Activated CD8-positive, alpha-beta T cell treated with anti-CD3 and anti-CD28 coated beads for 36 hours (primary cell): Measurements from ENCODE around the gene TSPAN11. TPM values are rescaled to one million over a fixed set of nuclear protein-coding genes. Genes with fewer than 3 reads are reported as not detected.
"Not testable (repeated sequence)": the region's sequence is repeated elsewhere in the genome, so short reads cannot be mapped to it uniquely, and the experiment has no call there.

Experiments used
- ATAC-seq: fragments of 200-7000 bp; cut with Tn5 transposase; one replicate; pipeline ENCODE4 v1.10.0; 2021; ENCODE audit warnings: mild to moderate bottlenecking, moderate library complexity
- CTCF ChIA-PET: fragments of 350-600 bp; sonication (Branson Sonifier 250); formaldehyde crosslinking; loops from one replicate; lab custom pipeline; 2021; ENCODE audit warnings: antibody characterized with exemption; lab: Charles Lee
- POLR2A ChIA-PET: fragments of 350-600 bp; sonication (Branson Sonifier 250); formaldehyde crosslinking; loops from one replicate; lab custom pipeline; 2021; ENCODE audit warnings: antibody characterized with exemption; lab: Charles Lee
- DNase-seq: peaks from one replicate; pipeline ENCODE4 v3.0.0-alpha.2; 2020
- H3K27ac Mint-ChIP-seq: one replicate; pipeline ENCODE4 v1.8.0; 2021; ENCODE audit warnings: mild to moderate bottlenecking, mixed read lengths
- H3K27me3 Mint-ChIP-seq: one replicate; pipeline ENCODE4 v1.8.0; 2021; ENCODE audit warnings: mixed read lengths
- H3K36me3 Mint-ChIP-seq: one replicate; pipeline ENCODE4 v1.8.0; 2021; ENCODE audit warnings: low read depth, mixed read lengths
- H3K4me1 Mint-ChIP-seq: one replicate; pipeline ENCODE4 v1.8.0; 2021; ENCODE audit warnings: low read depth, mixed read lengths
- H3K4me3 Mint-ChIP-seq: one replicate; pipeline ENCODE4 v1.8.0; 2021; ENCODE audit warnings: mild to moderate bottlenecking, moderate library complexity, mixed read lengths
- H3K9me3 Mint-ChIP-seq: one replicate; pipeline ENCODE4 v1.8.0; 2021; ENCODE audit warnings: mixed read lengths
- intact Hi-C: fragments of 100-400 bp; cut with micrococcal nuclease; formaldehyde crosslinking; loops from one replicate; pipeline ENCODE4 v1.10.0; 2022
- total RNA-seq, 2 experiments: library from RNA; stranded (reverse); gene quantifications; one replicate each; pipeline ENCODE4 v1.2.3, GENCODE V29; 2021
- TF ChIP-seq, protein P1 (sequence below): fragments of 200-600 bp; IDR thresholded peaks from one replicate; pipeline ENCODE4 v1.8.0; 2022; ENCODE audit warnings: antibody characterized with exemption, mild to moderate bottlenecking

Gene TSPAN11
- total RNA-seq, 2 experiments from 2014 or later: not detected

- no peaks in the 10 kb centered on the region for H3K36me3 Mint-ChIP-seq
- ATAC-seq: no peak
- H3K4me1 Mint-ChIP-seq: no peaks in the 10 kb centered on the region
- peaks cover 2% of the 10 kb centered on the region for H3K9me3 Mint-ChIP-seq
- intact Hi-C loops: no loop called here
- peaks cover 3% of the 10 kb centered on the region for H3K27me3 Mint-ChIP-seq
- no peak overlapping the region for H3K27ac Mint-ChIP-seq
- ChIA-PET POLR2A (no interaction called here), CTCF (interaction anchor here (1.4 kb wide), 1 partner anchor 16 kb away, joined by 4 read pairs; no protein-coding TSS in a partner anchor)
- no peak overlapping the region for H3K4me3 Mint-ChIP-seq
- TF ChIP-seq, protein P1, sequence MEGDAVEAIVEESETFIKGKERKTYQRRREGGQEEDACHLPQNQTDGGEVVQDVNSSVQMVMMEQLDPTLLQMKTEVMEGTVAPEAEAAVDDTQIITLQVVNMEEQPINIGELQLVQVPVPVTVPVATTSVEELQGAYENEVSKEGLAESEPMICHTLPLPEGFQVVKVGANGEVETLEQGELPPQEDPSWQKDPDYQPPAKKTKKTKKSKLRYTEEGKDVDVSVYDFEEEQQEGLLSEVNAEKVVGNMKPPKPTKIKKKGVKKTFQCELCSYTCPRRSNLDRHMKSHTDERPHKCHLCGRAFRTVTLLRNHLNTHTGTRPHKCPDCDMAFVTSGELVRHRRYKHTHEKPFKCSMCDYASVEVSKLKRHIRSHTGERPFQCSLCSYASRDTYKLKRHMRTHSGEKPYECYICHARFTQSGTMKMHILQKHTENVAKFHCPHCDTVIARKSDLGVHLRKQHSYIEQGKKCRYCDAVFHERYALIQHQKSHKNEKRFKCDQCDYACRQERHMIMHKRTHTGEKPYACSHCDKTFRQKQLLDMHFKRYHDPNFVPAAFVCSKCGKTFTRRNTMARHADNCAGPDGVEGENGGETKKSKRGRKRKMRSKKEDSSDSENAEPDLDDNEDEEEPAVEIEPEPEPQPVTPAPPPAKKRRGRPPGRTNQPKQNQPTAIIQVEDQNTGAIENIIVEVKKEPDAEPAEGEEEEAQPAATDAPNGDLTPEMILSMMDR: no peak
- no peak for DNase-seq
These were observed 96.8 kb downstream of the TSPAN11 start for GRCh38 chr12:31023271-31023724.

DNA sequence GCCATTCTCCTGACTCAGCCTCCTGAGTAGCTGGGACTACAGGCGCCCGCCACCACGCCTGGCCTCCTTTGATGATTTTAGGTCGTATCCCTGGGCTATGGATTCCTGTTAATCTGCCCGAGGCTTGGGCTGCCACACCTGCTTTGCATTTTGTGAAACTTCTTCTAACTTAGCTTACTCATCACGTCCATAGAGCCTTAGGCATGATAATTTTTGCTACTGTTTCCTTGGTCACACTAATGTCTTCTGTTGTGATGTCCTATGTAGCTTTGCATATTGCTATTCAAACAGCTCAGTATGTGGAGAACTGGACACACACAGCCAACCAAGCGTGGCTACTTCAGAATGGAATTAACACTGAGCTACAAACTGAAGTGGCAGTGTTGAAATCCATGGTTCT, 99.7 kb downstream of the TSPAN11 start:
- H3K4me3 Mint-ChIP-seq: no peak overlapping the region
- ChIA-PET POLR2A (no interaction called here), CTCF (no interaction called here)
- ATAC-seq (no peak), DNase-seq (no peak)
- peaks cover 2% of the 10 kb centered on the region for H3K27me3 Mint-ChIP-seq
- TF ChIP-seq, protein P1: no peak
- no peak overlapping the region for H3K27ac Mint-ChIP-seq
- peaks cover 2% of the 10 kb centered on the region for H3K9me3 Mint-ChIP-seq
- intact Hi-C loops: no loop called here
- no peaks in the 10 kb centered on the region for H3K4me1 Mint-ChIP-seq
- H3K36me3 Mint-ChIP-seq: no peaks in the 10 kb centered on the region

DNA sequence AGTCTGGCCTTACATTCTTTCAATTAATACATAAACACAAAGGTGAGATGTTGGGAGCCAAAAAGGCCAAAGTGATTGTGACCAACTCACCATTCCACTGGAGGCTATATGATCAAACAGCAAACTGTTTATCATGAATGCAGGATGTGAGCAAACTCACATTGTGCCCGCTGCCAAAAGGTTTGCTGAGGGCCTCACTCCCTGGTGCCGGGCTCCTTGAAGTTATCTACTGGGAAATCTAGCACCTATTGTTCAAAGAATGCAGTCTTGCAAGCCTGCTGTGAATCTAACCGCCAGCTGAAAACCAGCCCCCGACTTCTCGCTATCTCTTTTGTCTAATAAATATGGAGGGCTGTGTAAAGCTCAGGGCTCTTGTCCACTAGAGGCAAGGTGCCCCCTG, 100.5 kb downstream of the TSPAN11 start:
- ATAC-seq, H3K4me1 Mint-ChIP-seq, intact Hi-C loops, CTCF ChIA-PET, POLR2A ChIA-PET, H3K36me3 Mint-ChIP-seq, H3K27ac Mint-ChIP-seq, H3K9me3 Mint-ChIP-seq, H3K4me3 Mint-ChIP-seq, H3K27me3 Mint-ChIP-seq, DNase-seq: not testable (repeated sequence)

DNA sequence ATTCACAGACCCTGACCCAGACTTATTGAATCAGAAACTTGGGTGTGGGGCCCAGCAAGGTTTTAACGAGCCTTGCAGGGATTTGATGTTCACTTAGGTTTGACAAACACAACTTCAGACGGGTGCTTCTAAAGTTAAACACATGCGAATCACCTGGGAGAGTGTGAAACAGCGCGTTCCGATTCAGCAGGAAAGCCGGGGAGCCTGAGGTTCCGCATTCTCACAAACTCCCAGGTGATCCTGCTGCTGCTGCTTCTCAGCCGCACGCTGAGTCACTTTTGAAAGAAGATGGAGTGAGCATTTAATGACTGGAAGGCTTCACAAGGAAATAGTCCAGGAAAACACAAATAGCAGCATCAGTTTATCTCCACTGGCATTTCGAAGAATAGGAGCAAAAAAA, 102.9 kb downstream of the TSPAN11 start:
- DNase-seq (no peak), ATAC-seq (no peak)
- no peak overlapping the region for H3K4me3 Mint-ChIP-seq
- no peaks in the 10 kb centered on the region for H3K27me3 Mint-ChIP-seq
- H3K4me1 Mint-ChIP-seq: no peaks in the 10 kb centered on the region
- TF ChIP-seq, protein P1: no peak
- CTCF ChIA-PET: no interaction called here
- no peaks in the 10 kb centered on the region for H3K36me3 Mint-ChIP-seq
- no peak overlapping the region for H3K27ac Mint-ChIP-seq
- POLR2A ChIA-PET: no interaction called here
- intact Hi-C loops: no loop called here
- peaks cover 2% of the 10 kb centered on the region for H3K9me3 Mint-ChIP-seq

GRCh38 chr12:31029916-31030562, 103.5 kb downstream of the TSPAN11 start:
- CTCF ChIA-PET: no interaction called here

More at GRCh38 chr12:31029916-31030562, 103.5 kb downstream of the TSPAN11 start:
- intact Hi-C loops: no loop called here
- Mint-ChIP-seq H3K27me3 (no peaks in the 10 kb centered on the region), H3K9me3 (peaks cover 2% of the 10 kb centered on the region), H3K4me1 (no peaks in the 10 kb centered on the region), H3K36me3 (no peaks in the 10 kb centered on the region), H3K27ac (no peak overlapping the region), H3K4me3 (no peak overlapping the region)
- DNase-seq (no peak), ATAC-seq (no peak)
- TF ChIP-seq, protein P1: no peak
- POLR2A ChIA-PET: no interaction called here
